ENCODE data around the gene NDUFS7.
A peak's percentile ranks its signal among the peaks of the same experiment; 100 is the strongest.

Gene NDUFS7

DNA sequence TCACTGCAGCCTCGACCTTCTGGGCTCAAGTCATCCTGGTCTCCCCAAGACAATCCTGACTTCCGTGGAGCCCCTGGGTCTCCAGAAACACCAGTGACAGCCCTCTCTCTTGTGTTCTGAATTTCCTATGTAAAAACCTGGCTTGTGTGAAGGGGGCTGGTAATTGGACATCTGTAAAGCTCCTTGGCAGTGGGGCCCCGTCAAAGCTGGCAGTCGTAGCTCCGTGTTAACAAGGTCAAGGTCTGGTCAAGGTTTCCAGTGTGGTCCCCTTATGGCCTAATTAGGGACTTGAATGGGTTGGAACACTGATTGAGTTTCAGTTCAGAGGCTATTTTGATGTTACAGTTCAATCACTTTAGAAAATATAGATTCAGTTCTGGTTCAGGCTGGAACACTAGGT lies 32.8 kb upstream of the NDUFS7 start:
- H3K36me3 ChIP-seq (ENCODE audit: control insufficient read depth, insufficient read depth, low read length) = no peaks in the 10 kb centered on the region
- no peak for DNase-seq (ENCODE audit: extremely low read depth, insufficient read length)
- TF ChIP-seq, protein P1, sequence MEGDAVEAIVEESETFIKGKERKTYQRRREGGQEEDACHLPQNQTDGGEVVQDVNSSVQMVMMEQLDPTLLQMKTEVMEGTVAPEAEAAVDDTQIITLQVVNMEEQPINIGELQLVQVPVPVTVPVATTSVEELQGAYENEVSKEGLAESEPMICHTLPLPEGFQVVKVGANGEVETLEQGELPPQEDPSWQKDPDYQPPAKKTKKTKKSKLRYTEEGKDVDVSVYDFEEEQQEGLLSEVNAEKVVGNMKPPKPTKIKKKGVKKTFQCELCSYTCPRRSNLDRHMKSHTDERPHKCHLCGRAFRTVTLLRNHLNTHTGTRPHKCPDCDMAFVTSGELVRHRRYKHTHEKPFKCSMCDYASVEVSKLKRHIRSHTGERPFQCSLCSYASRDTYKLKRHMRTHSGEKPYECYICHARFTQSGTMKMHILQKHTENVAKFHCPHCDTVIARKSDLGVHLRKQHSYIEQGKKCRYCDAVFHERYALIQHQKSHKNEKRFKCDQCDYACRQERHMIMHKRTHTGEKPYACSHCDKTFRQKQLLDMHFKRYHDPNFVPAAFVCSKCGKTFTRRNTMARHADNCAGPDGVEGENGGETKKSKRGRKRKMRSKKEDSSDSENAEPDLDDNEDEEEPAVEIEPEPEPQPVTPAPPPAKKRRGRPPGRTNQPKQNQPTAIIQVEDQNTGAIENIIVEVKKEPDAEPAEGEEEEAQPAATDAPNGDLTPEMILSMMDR (IDR thresholded peaks at IDR 0.05; ENCODE audit: insufficient read depth, low read length, poor library complexity, severe bottlenecking) = no peak
- H3K27me3 ChIP-seq (replicated peaks; ENCODE audit: control insufficient read depth, insufficient read depth, low read length) = no peaks in the 10 kb centered on the region
- no peak overlapping the region for H3K4me3 ChIP-seq (replicated peaks; ENCODE audit: low read depth, low read length)

DNA sequence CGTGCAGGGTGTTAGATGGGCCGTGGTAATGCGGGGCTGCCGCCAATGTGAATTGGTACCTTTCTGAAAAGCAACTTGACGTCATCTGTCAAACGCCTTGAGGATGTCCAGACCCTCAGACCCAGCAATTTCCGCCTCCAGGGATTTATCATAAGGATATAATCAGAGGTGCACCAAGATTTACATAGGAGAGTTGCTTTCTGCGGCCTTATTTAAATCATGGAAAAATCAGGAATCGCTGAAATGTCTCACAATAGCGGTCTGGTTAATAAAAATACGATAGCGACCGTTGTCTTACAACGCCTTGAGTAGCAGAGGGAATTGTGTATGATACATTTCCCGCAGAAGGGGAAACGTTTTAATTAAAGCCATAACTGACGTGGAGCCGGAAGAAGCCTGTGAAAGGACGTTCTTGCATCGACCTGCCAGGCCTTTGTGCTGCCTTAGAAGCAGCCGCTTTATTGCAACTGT lies 32.3 kb upstream of the NDUFS7 start:
- DNase-seq (ENCODE audit: extremely low read depth, insufficient read length) = no peak
- TF ChIP-seq, protein P1 (IDR thresholded peaks at IDR 0.05; ENCODE audit: insufficient read depth, low read length, poor library complexity, severe bottlenecking) = no peak
- Histone ChIP-seq H3K4me3 (replicated peaks; ENCODE audit: low read depth, low read length) (no peak overlapping the region), H3K36me3 (ENCODE audit: control insufficient read depth, insufficient read depth, low read length) (no peaks in the 10 kb centered on the region), H3K27me3 (replicated peaks; ENCODE audit: control insufficient read depth, insufficient read depth, low read length) (no peaks in the 10 kb centered on the region)

DNA sequence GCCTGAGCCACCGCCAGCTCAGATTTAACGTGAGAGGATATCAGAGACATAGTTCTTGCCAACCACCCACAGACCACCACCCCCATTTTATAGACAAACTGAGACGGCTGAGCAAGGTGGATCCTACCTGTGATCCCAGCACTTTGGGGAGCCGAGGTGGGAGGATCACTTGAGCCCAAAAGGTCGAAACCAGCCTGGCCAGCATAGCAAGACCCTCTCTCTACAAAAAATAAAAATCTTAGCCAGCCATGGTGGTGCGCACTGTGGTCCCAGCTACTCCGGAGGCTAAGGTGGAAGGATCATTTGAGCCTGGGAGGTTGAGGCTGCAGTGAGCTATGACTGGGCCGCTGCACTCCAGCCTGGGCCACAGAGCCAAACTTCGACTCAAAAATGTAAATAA lies 30.6 kb upstream of the NDUFS7 start:
- Histone ChIP-seq H3K36me3 (ENCODE audit: control insufficient read depth, insufficient read depth, low read length) (peaks cover 4% of the 10 kb centered on the region), H3K4me3 (replicated peaks; ENCODE audit: low read depth, low read length) (no peak overlapping the region), H3K27me3 (replicated peaks; ENCODE audit: control insufficient read depth, insufficient read depth, low read length) (no peaks in the 10 kb centered on the region)
- TF ChIP-seq, protein P1 (IDR thresholded peaks at IDR 0.05; ENCODE audit: insufficient read depth, low read length, poor library complexity, severe bottlenecking) = no peak
- DNase-seq (ENCODE audit: extremely low read depth, insufficient read length) = no peak

DNA sequence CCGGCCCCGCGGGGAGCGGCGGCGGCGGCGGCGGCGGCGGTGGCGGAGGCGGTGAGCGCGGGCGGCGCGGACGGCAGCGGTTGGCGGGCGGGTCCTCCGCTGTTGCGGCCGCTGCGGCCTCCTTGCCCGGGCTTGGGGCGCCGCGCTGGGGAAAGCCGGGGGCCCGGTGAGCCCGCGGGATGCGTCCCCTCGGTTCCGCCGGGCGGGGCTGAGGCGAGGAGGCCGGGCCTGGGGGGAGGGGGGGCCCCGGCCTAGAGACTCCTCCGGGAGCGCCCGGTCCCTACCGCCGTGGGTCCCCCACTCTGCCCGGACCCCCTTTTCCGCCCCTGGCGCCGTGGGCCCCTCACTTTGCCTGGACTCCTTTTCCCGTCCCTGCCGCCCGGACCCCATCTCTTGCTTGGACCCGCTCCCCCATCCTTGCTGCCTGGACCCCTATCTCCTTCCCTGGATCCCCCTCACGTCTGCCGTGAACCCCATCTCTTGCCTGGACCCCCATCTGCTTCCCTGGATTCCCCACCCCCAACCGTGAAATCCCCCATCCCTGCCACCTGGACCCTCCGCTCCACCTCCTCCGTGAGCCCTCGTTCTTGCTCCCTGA lies 28.6 kb upstream of the NDUFS7 start:
- Histone ChIP-seq H3K27me3 (replicated peaks; ENCODE audit: control insufficient read depth, insufficient read depth, low read length) (no peaks in the 10 kb centered on the region), H3K36me3 (ENCODE audit: control insufficient read depth, insufficient read depth, low read length) (peaks cover 13% of the 10 kb centered on the region), H3K4me3 (replicated peaks; ENCODE audit: low read depth, low read length) (peak overlapping the region; percentile 94)
- TF ChIP-seq, protein P1 (IDR thresholded peaks at IDR 0.05; ENCODE audit: insufficient read depth, low read length, poor library complexity, severe bottlenecking) = no peak
- DNase-seq (ENCODE audit: extremely low read depth, insufficient read length) = no peak

DNA sequence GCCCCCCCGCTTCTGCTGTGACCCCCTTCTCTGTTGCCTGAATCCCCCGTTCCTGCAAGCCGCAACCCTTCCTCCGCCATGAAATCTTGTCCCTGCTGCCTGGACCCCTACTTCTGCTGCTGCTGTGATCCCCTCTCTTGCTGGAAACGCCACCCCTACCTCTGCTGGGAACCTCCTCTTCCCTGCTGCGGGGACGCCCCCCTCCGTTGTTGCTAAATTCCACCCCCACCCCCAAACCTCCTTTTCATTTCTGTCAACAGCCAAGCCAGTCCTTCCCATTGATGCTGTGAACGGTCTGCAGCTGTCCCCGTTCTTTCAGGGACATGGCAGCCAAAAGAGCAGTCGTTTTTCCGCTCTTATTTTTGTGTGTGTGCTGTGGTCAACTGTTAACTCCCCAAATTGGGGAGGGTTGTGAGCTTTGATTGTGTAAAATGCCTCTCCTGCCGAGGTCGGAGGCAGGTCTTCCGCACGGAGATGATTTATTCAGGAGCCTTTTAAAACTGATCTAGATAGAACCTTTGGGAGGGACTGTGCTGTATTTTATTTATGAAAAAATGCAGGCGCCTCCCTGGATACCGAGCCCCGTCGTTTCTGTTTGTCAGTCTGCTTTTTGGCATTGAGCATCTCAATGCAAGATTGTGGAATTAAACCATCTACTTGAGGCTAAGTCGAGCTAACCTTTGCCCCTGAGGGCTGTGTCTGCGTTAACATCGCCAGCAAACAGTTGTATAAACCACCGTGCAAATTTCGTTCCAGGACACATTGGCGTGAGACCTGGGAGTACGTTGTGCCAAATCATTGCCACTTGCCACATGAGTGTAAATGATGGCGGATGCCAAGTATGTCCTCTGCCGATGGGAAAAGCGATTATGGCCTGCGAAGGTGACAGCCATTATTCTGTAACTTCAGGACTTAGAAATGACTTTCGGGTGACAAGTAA lies 27.9 kb upstream of the NDUFS7 start:
- TF ChIP-seq, protein P1 (IDR thresholded peaks at IDR 0.05; ENCODE audit: insufficient read depth, low read length, poor library complexity, severe bottlenecking) = no peak
- no peak for DNase-seq (ENCODE audit: extremely low read depth, insufficient read length)
- no peaks in the 10 kb centered on the region for H3K27me3 ChIP-seq (replicated peaks; ENCODE audit: control insufficient read depth, insufficient read depth, low read length)
- H3K36me3 ChIP-seq (ENCODE audit: control insufficient read depth, insufficient read depth, low read length) = peaks cover 15% of the 10 kb centered on the region
- peak overlapping the region; percentile 94 for H3K4me3 ChIP-seq (replicated peaks; ENCODE audit: low read depth, low read length)

All from GM06990 (cell line).